OCI-LY7 (cell line): ENCODE results near the gene FIG4. TPM values are rescaled to one million over a fixed set of nuclear protein-coding genes. Genes with fewer than 3 reads are reported as not detected.

Source experiments
- BruUV-seq: library from RNA; stranded (reverse); fragments of 400-500 nt; replicated peaks from 2 replicates; lab custom pipeline; 2021; lab: Mats Ljungman, UMichigan
- CTCF ChIA-PET: fragments of 300-600 bp; sonication (Branson Sonifier 250); formaldehyde crosslinking; loops from one replicate; lab custom pipeline; 2022; ENCODE audit warnings: antibody characterized with exemption; ENCODE audit not compliant: unreplicated experiment; lab: Charles Lee
- POLR2A ChIA-PET: fragments of 300-600 bp; sonication (Branson Sonifier 250); formaldehyde crosslinking; loops from one replicate; lab custom pipeline; 2022; ENCODE audit warnings: antibody characterized with exemption; lab: Charles Lee
- DNase-seq: peaks from one replicate; pipeline ENCODE4 v3.0.0-alpha.2; 2015; ENCODE audit warnings: low spot score
- H2AFZ ChIP-seq: fragments of 200-600 bp; sonication (generic), shearing (Covaris generic); 2 replicates; pipeline ENCODE4 v1.6.1; 2014; ENCODE audit warnings: mild to moderate bottlenecking, antibody characterized with exemption, low read length, moderate library complexity
- H3K27ac ChIP-seq: fragments of 200-600 bp; sonication (generic); 2 replicates; pipeline ENCODE4 v1.5.1; 2014; ENCODE audit warnings: mixed run types, low read depth, mild to moderate bottlenecking, moderate library complexity, low read length, inconsistent platforms; ENCODE audit not compliant: poor library complexity, severe bottlenecking
- H3K36me3 ChIP-seq: fragments of 200-600 bp; sonication (generic); 2 replicates; pipeline ENCODE4 v1.6.1; 2014; ENCODE audit warnings: mild to moderate bottlenecking, antibody characterized with exemption, low read length, moderate library complexity, mixed read lengths; ENCODE audit not compliant: insufficient read depth
- H3K4me1 ChIP-seq: fragments of 200-600 bp; sonication (generic); 2 replicates; pipeline ENCODE4 v1.5.1; 2014; ENCODE audit warnings: mild to moderate bottlenecking, low read length; ENCODE audit not compliant: insufficient read depth, poor library complexity, severe bottlenecking
- H3K4me2 ChIP-seq: fragments of 200-600 bp; sonication (generic); 2 replicates; pipeline ENCODE4 v1.6.1; 2014; ENCODE audit warnings: mild to moderate bottlenecking, low read length
- H3K4me3 ChIP-seq: fragments of 200-600 bp; sonication (generic); 2 replicates; pipeline ENCODE4 v1.5.1; 2014; ENCODE audit warnings: mild to moderate bottlenecking, low read depth, low read length; ENCODE audit not compliant: poor library complexity, severe bottlenecking
- H3K79me2 ChIP-seq: fragments of 200-600 bp; sonication (generic); 2 replicates; pipeline ENCODE4 v1.6.1; 2016; ENCODE audit warnings: low read depth, mild to moderate bottlenecking, low read length, moderate library complexity, mixed read lengths; ENCODE audit not compliant: insufficient read depth
- H3K9me2 ChIP-seq: fragments of 200-600 bp; sonication (generic); 2 replicates; pipeline ENCODE4 v1.6.1; 2016; ENCODE audit warnings: mild to moderate bottlenecking, low read length, mixed read lengths; ENCODE audit not compliant: insufficient read depth
- H3K9me3 ChIP-seq: fragments of 200-600 bp; sonication (generic); 2 replicates; pipeline ENCODE4 v1.6.1; 2014; ENCODE audit warnings: mild to moderate bottlenecking, mixed run types, low read length, mixed read lengths
- H4K20me1 ChIP-seq: fragments of 200-600 bp; sonication (generic); 2 replicates; pipeline ENCODE4 v1.6.1; 2014; ENCODE audit warnings: mild to moderate bottlenecking, antibody characterized with exemption, low read length, moderate library complexity, mixed read lengths; ENCODE audit not compliant: insufficient read depth
- CTCF ChIP-seq: fragments of 200-600 bp; sonication (generic); conservative IDR thresholded peaks from 2 replicates; pipeline ENCODE4 v1.5.1; 2014; ENCODE audit warnings: mild to moderate bottlenecking, antibody characterized with exemption, low read length, moderate library complexity, mixed read lengths
- EZH2phosphoT487 ChIP-seq: fragments of 200-600 bp; sonication (generic); IDR thresholded peaks from 2 replicates; pipeline ENCODE4 v1.6.1; 2018; ENCODE audit warnings: low read depth, borderline replicate concordance, mild to moderate bottlenecking, mixed run types, antibody characterized with exemption, low read length, moderate library complexity, mixed read lengths
- intact Hi-C: fragments of 100-400 bp; cut with micrococcal nuclease; formaldehyde crosslinking; loops from one replicate; pipeline ENCODE4 v1.10.0; 2022; ENCODE audit not compliant: unreplicated experiment
- total RNA-seq, 2 experiments: library from RNA; depleted of rRNA in 1 of 2; stranded (reverse); fragments of >200 nt in 1 of 2; shearing (Covaris generic) in 1 of 2; gene quantifications; 2 replicates each; pipeline ENCODE4 v1.2.3, GENCODE V29; 2014 to 2022

The FIG4 gene
- total RNA-seq, 2 experiments from 2014 or later = 13.3 to 22.9 TPM

DNA sequence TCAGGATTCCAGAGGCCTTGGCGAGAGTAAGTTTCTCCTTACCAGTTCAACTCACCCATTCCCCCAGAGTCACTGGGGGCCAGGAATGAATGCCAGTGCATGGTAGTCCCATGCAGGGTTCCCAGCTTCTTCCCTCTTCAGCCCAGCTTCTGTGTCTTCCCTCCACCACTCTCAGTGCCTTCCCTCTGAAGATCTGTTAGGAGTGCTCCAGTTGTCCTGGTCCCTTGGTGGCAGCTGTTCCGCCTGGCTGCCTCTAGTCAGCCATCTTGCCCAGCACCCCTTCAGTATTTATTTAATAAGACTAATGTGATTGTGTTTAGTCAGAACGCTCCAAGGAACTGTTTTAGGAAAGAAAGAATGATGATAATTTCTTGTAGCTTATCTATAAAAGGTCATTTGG is 23.1 kb downstream of the FIG4 start:
- no peaks in the 10 kb centered on the region for H3K79me2 ChIP-seq
- intact Hi-C loops = no loop called here
- H3K4me1 ChIP-seq = peaks cover 16% of the 10 kb centered on the region
- H4K20me1 ChIP-seq = no peaks in the 10 kb centered on the region; the same call in 1 of the 2 replicates
- H3K4me3 ChIP-seq = no peak overlapping the region
- ChIA-PET POLR2A (interaction anchor here (0.7 to 1.4 kb wide), 3 partner anchors 9 to 110 kb away, joined by 3 read pairs; no protein-coding TSS in a partner anchor), CTCF (no interaction called here)
- H3K9me3 ChIP-seq = peaks cover 6% of the 10 kb centered on the region; the same call in 1 of the 2 replicates
- no peak overlapping the region for H2AFZ ChIP-seq
- no peak overlapping the region for H3K27ac ChIP-seq
- no peak for TF ChIP-seq EZH2phosphoT487
- no peak for TF ChIP-seq CTCF
- BruUV-seq = no TSS peak
- DNase-seq = no peak
- H3K36me3 ChIP-seq = no peaks in the 10 kb centered on the region
- H3K9me2 ChIP-seq = no peaks in the 10 kb centered on the region
- no peak overlapping the region for H3K4me2 ChIP-seq

- no peak overlapping the region for H3K4me2 ChIP-seq
- no peak overlapping the region for H3K27ac ChIP-seq
- no TSS peak for BruUV-seq
- H3K9me2 ChIP-seq = no peaks in the 10 kb centered on the region
- intact Hi-C loops = no loop called here
- peaks cover 6% of the 10 kb centered on the region; the same call in 1 of the 2 replicates for H3K9me3 ChIP-seq
- H4K20me1 ChIP-seq = no peaks in the 10 kb centered on the region; the same call in 1 of the 2 replicates
- no peak overlapping the region for H2AFZ ChIP-seq
- TF ChIP-seq EZH2phosphoT487 (no peak), CTCF (no peak)
- ChIA-PET CTCF (no interaction called here), POLR2A (interaction anchor here (0.7 to 1.4 kb wide), 3 partner anchors 8 to 110 kb away, joined by 3 read pairs; no protein-coding TSS in a partner anchor)
- H3K36me3 ChIP-seq = no peaks in the 10 kb centered on the region
- H3K79me2 ChIP-seq = no peaks in the 10 kb centered on the region
- no peak overlapping the region for H3K4me3 ChIP-seq
- peaks cover 16% of the 10 kb centered on the region for H3K4me1 ChIP-seq
- DNase-seq = no peak
These were observed 23.5 kb downstream of the FIG4 start for GRCh38 chr6:109714611-109715010.

- Histone ChIP-seq H3K27ac (no peak overlapping the region), H3K4me3 (no peak overlapping the region), H3K79me2 (no peaks in the 10 kb centered on the region), H3K4me2 (no peak overlapping the region), H3K9me3 (no peaks in the 10 kb centered on the region), H3K4me1 (peaks cover 16% of the 10 kb centered on the region), H3K9me2 (no peaks in the 10 kb centered on the region), H2AFZ (no peak overlapping the region), H4K20me1 (no peaks in the 10 kb centered on the region; the same call in 1 of the 2 replicates), H3K36me3 (no peaks in the 10 kb centered on the region)
- ChIA-PET CTCF (no interaction called here), POLR2A (interaction anchor here (0.5 to 1.2 kb wide), 4 partner anchors 19 to 1573 kb away, joined by 3 to 7 read pairs (median 3); no protein-coding TSS in a partner anchor)
- TF ChIP-seq EZH2phosphoT487 (no peak), CTCF (no peak)
- no peak for DNase-seq
- no TSS peak for BruUV-seq
- intact Hi-C loops = no loop called here
These were observed 24.5 kb downstream of the FIG4 start for GRCh38 chr6:109715616-109716015.
